ENCODE data around the gene USP36. TPM values are rescaled to one million over a fixed set of nuclear protein-coding genes. Genes with fewer than 3 reads are reported as not detected.

Gene USP36
- total RNA-seq, 1 experiment from 2014 or later, result 74.0 TPM

GRCh38 chr17:78746949-78747269 lies 93.7 kb downstream of the USP36 start:
- Mint-ChIP-seq H3K4me1 (peaks cover 31% of the 10 kb centered on the region), H3K27ac (no peak overlapping the region), H3K4me3 (no peak overlapping the region), H3K36me3 (no peaks in the 10 kb centered on the region), H3K27me3 (ENCODE audit: low read depth) (no peaks in the 10 kb centered on the region), H3K9me3 (no peaks in the 10 kb centered on the region)
- ATAC-seq, result no peak
- CTCF ChIA-PET, result interaction anchor here (1.1 to 2.1 kb wide), 7 partner anchors 11 to 119 kb away, joined by 4 to 12 read pairs (median 5); no protein-coding TSS in a partner anchor
- DNase-seq (ENCODE audit: low spot score), result no peak
- POLR2A ChIA-PET, result interaction anchor here (0.6 to 0.7 kb wide), 2 partner anchors 188 to 255 kb away, joined by 5 to 8 read pairs; no protein-coding TSS in a partner anchor
- TF ChIP-seq AFF4 (CRISPR knock-in tag; IDR thresholded peaks at IDR 0.05; ENCODE audit: borderline replicate concordance) (no peak), ERG (CRISPR knock-in tag; IDR thresholded peaks at IDR 0.05) (no peak), E2F1 (CRISPR knock-in tag; IDR thresholded peaks at IDR 0.05) (no peak), JUN (CRISPR knock-in tag; IDR thresholded peaks at IDR 0.05) (no peak), NR3C1 (CRISPR knock-in tag; conservative IDR thresholded peaks at IDR 0.05; ENCODE audit: low read depth) (no peak), ZNF281 (CRISPR knock-in tag; IDR thresholded peaks at IDR 0.05) (no peak), NR2C2 (CRISPR knock-in tag; IDR thresholded peaks at IDR 0.05) (no peak), PREB (CRISPR knock-in tag; IDR thresholded peaks at IDR 0.05; ENCODE audit: borderline replicate concordance) (no peak), MAX (CRISPR knock-in tag; IDR thresholded peaks at IDR 0.05) (no peak), FOXP1 (CRISPR knock-in tag; IDR thresholded peaks at IDR 0.05; ENCODE audit: borderline replicate concordance) (no peak), KAT7 (CRISPR knock-in tag; IDR thresholded peaks at IDR 0.05; ENCODE audit: borderline replicate concordance) (no peak), TP53 (CRISPR knock-in tag; IDR thresholded peaks at IDR 0.05) (no peak), HMGA2 (CRISPR knock-in tag; IDR thresholded peaks at IDR 0.05) (no peak), FOXK1 (CRISPR knock-in tag; IDR thresholded peaks at IDR 0.05) (no peak)
